ENCODE results near the gene ANO7.

DNA sequence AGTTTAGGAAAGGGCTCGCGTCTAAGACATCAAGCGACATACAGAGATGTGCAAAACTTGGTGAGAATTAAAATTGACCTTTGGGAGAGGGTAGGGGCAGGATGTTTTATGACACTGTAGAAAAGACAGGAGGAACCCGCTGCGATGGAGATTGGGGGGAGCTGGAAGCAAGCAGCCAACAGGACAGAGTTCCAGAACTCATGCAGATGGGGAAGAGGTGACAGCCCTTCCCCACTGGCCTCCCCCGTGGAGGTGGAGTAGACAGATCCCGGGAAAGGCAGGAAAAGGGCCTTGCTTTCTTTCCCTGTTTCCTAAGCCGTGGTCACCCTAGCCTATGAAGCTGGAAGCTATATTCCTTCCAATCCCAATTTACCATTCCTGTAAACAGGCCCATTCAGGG lies 39.1 kb downstream of the ANO7 start:
- TF ChIP-seq POLR2AphosphoS5 (IDR thresholded peaks at IDR 0.05; ENCODE audit: borderline replicate concordance, low read depth, low read length) (no peak), EZH2 (IDR thresholded peaks at IDR 0.05) (no peak), FOXP2 (optimal IDR thresholded peaks at IDR 0.05; ENCODE audit: control extremely low read depth, extremely low read length, insufficient read depth) (no peak)

Measured in SK-N-MC (cell line).